Pancreas (tissue), 10 donors: ENCODE measurements around the gene ERBIN. TPM values are rescaled to one million over a fixed set of nuclear protein-coding genes. Genes with fewer than 3 reads are reported as not detected.

Experiments
- ATAC-seq, 4 donors: fragments of 200-7000 bp; cut with Tn5 transposase; one replicate each; pipeline versions ENCODE4 v1.8.0 to v1.9.1; 2020; ENCODE audit warnings: mild to moderate bottlenecking in 4 of 4, moderate library complexity in 4 of 4
- DNase-seq, 6 donors: peaks; one replicate each; pipeline ENCODE4 v3.0.0-alpha.2; 2020
- FAIRE-seq: peaks from 2 replicates; lab custom pipeline; 2012; peaks lifted over from hg19 to GRCh38; lab: Jason Lieb, UNC
- H3K27ac ChIP-seq, 4 donors: fragments of 200-600 bp; sonication (generic); 1 replicate in 3 of 4; 2 replicates in 1 of 4; pipeline versions ENCODE4 v1.5.0 to v1.8.0; 2020
- H3K27me3 ChIP-seq, 4 donors: fragments of 200-600 bp; one replicate each; pipeline ENCODE4 v1.8.0; 2021
- H3K36me3 ChIP-seq, 3 donors: fragments of 200-600 bp; sonication (generic) in 1 of 3; one replicate each; pipeline versions ENCODE4 v1.5.0 to v1.8.0; 2020 to 2021
- H3K4me1 ChIP-seq, 3 donors: fragments of 200-600 bp; one replicate each; pipeline ENCODE4 v1.8.0; 2021
- H3K4me3 ChIP-seq, 4 donors: fragments of 200-600 bp; sonication (generic) in 2 of 4; one replicate each; pipeline versions ENCODE4 v1.5.0 to v1.8.0; 2020 to 2021
- H3K9me3 ChIP-seq, 4 donors: fragments of 200-600 bp; one replicate each; pipeline ENCODE4 v1.8.0; 2021
- CTCF ChIP-seq, 4 donors: fragments of 200-600 bp; sonication (generic) in 3 of 4; IDR thresholded peaks; one replicate each; pipeline versions ENCODE4 v1.5.0 to v1.8.0; 2021; ENCODE audit warnings: antibody characterized with exemption in 4 of 4
- WGBS, 2 donors: extraction: QIAGEN DNeasy Blood & Tissue Kit; methylation state at CpG; one replicate each; pipeline ENCODE4 v1.1.7; 2013; 5-methylcytosine and 5-hydroxymethylcytosine counted together
- intact Hi-C, 3 donors: fragments of 100-400 bp; cut with DNase I; formaldehyde crosslinking; loops; one replicate each; pipeline versions ENCODE4 v1.11.1 to v1.14.2; 2022
- polyA plus RNA-seq, 2 donors: library from polyadenylated mRNA; stranded (reverse); fragments of 200-250 nt; gene quantifications; one replicate each; pipeline ENCODE4 v1.2.3, GENCODE V29; 2013
- total RNA-seq, 6 donors: library from RNA; stranded (reverse); fragmentation: NEBNext Ultra II Directional in 4 of 6; extraction: Animal tissue kit (Norgen Biotek cat#: 25700) in 4 of 6; gene quantifications; one replicate each; pipeline versions ENCODE4 v1.2.1 to v1.2.4, GENCODE V29; 2021 to 2023
- donor health status: healthy with polysubstance abuse.
- donor health status: DM: no; HTN: no; CAD: no; lungs with moderate emphysema.
- donor health status: DM: no; HTN: no; CAD: no.
- donor health status: control.
- donor health status: control.
- donor health status: Bipolar disorder and iron deficiency.
- donor health status: DM: yes; HTN: yes; CAD: no.
- donor health status: DM: no; HTN: no; CAD: no.
- donor health status: DM: no; HTN: no; CAD: no.
- donor health status: DM: yes; HTN: yes; CAD: no.

Gene ERBIN
- total and polyA plus RNA-seq, 8 donors, result 7.8 to 41.0 (median 25.6) TPM

- FAIRE-seq, result no peak
- H3K4me3 ChIP-seq, result no peak overlapping the region
- no peak for TF ChIP-seq CTCF (IDR thresholded peaks at IDR 0.05)
Observed at GRCh38 chr5:65961633-65962032, 35.3 kb downstream of the ERBIN start.

GRCh38 chr5:65967288-65968066 is 41.1 kb downstream of the ERBIN start:
- peaks cover 14 to 36% (median 20%) of the 10 kb centered on the region in 3 donors for H3K4me1 ChIP-seq
- H3K27ac ChIP-seq, result no peak overlapping the region
- no peak overlapping the region for H3K4me3 ChIP-seq
- FAIRE-seq (no peak), DNase-seq (no peak), ATAC-seq (peak in 2 of 4 donors; percentile 26 to 50)
- no peaks in the 10 kb centered on the region for H3K36me3 ChIP-seq
- no peaks in the 10 kb centered on the region for H3K9me3 ChIP-seq
- H3K27me3 ChIP-seq, result no peaks in the 10 kb centered on the region
- TF ChIP-seq CTCF (IDR thresholded peaks at IDR 0.05), result no peak
- 69 to 76% methylated on average over 7 of the region's 7 CpGs for WGBS, 2 donors
- intact Hi-C loops, result no loop called here

More at GRCh38 chr5:65961633-65962032, 35.3 kb downstream of the ERBIN start:
- ATAC-seq (peak in 1 of 4 donors; percentile 35), DNase-seq (no peak)
- H3K4me1 ChIP-seq, result peaks cover 8 to 11% (median 8%) of the 10 kb centered on the region in 3 donors
- H3K9me3 ChIP-seq, result no peaks in the 10 kb centered on the region
- H3K27ac ChIP-seq, result no peak overlapping the region
- H3K27me3 ChIP-seq, result no peaks in the 10 kb centered on the region
- intact Hi-C loops, result no loop called here
- no peaks in the 10 kb centered on the region for H3K36me3 ChIP-seq

DNA sequence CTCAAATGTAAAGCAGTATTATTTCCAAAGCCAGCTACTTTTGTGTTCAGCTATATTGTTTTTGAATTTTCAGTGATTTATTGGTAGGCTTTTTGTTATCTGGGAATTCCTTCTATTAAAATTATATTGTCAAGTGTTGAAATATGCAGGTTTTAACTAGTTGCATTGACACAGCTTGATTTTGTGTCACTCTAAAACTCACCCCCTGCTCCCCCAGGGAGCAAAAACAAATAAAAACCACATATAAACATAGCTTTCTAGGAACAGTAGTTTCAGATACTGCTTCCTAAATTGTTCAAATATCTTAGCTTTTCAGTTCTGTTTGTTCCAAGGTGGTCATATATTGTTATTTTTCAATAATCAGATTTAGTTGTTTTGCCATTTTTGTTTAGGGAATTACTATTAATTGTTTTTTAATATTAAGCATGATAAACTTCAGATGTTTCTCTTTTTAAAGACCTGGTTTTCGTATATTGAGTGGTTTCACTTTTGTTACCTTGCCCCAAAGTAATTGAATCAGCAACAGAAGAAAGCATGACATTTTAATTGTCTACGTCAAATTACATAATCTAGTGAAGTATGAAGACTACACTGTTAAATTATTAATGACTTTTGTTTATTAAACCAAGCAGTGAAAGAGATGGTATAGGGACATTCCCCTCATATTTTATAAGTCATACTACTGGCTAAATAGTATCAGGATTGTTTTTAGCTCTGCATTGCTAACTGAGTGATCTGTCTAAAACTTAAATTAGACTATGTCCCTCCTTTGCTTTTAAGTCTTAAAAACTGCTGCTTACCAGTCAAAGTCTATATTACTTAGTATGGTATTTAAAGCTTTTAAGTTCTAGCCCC is 43.4 kb downstream of the ERBIN start:
- intact Hi-C loops, result no loop called here
- H3K27me3 ChIP-seq, result no peaks in the 10 kb centered on the region
- WGBS, 2 donors, result 49 to 54% methylated on average over 2 of the region's 2 CpGs
- H3K27ac ChIP-seq, result no peak overlapping the region
- H3K9me3 ChIP-seq, result no peaks in the 10 kb centered on the region
- ATAC-seq, result no peak
- H3K4me3 ChIP-seq, result no peak overlapping the region
- H3K36me3 ChIP-seq, result no peaks in the 10 kb centered on the region
- no peak for DNase-seq
- FAIRE-seq, result no peak
- peaks cover 12 to 36% (median 14%) of the 10 kb centered on the region in 3 donors for H3K4me1 ChIP-seq
- TF ChIP-seq CTCF (IDR thresholded peaks at IDR 0.05), result no peak

DNA sequence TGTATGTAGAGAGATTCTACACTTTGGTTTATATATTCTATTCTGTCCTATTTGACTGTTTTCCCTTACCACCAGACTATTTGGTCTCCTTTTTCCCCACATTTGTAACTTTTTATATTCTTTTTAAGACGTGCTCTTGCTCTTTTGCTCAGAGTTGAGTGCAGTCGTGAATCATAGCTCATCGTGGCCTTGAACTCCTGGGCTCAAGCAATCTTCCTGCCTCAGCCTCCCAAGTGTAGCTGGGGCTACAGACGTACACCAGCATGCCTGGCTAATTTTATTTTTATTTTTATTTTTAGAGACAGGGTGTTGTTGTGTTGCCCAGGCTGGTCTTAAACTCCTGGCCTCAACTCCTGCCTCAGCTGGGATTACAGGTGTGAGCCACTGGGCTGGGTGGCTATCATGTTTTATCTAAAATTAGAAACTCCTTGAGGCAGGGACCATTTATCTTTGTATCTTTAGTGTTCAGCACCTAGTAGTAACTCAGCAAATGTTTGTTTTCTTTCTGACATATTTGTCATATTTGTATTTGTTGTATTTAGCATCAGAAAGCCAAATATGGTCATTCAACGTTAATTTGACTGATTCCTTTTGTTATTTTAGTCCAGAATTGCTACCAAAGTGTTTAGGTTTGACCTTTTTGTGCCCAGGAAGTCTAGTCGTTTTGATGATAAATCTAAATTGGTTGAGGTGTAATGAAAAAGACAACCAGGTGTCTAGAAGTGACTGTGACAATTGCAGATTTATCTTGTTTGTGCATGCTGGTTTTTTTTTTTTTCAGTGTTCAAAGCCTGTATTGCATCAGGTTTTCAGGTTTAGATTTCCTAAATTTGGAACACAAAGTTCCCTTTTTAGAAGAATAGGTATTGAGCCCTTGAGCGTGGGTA is 44.3 kb downstream of the ERBIN start:
- DNase-seq (no peak), ATAC-seq (no peak), FAIRE-seq (no peak)
- no peaks in the 10 kb centered on the region for H3K36me3 ChIP-seq
- peaks cover 12 to 33% (median 14%) of the 10 kb centered on the region in 3 donors for H3K4me1 ChIP-seq
- intact Hi-C loops, result no loop called here
- TF ChIP-seq CTCF (IDR thresholded peaks at IDR 0.05), result no peak
- no peak overlapping the region for H3K27ac ChIP-seq
- no peaks in the 10 kb centered on the region for H3K9me3 ChIP-seq
- no peak overlapping the region for H3K4me3 ChIP-seq
- H3K27me3 ChIP-seq, result no peaks in the 10 kb centered on the region
- WGBS, 2 donors, result 52 to 58% methylated on average over 7 of the region's 7 CpGs
